Activated CD8-positive, alpha-beta memory T cell treated with anti-CD3 and anti-CD28 coated beads, Interleukin-2, amount 50 U/mL, for 24 hours (primary cell): ENCODE measurements around the gene MFAP4.

ENCODE experiments used
- DNase-seq: peaks from one replicate; pipeline ENCODE4 v3.0.0-alpha.2; 2020; ENCODE audit errors: extremely low read depth

Gene MFAP4

DNA sequence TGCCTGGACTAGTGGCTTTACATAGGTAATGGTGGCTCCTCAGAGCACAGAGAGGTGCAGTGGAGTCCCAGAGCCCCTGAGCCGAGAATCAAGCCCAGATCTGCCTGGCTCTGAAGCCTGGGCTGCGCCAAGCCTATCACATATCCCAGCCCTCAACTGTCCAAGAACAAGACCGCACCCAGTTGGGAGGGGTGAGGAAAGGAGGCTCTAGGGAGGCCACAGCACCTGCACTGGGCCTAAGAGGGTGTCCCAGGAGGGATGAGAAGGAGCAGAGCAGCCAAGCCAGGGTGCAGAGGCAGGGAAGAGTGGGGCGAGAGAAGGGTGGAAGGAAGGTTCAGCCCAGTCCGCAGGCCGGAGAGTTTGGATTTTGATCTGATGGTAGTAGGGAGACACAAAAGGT lies 23.1 kb upstream of the MFAP4 start:
- DNase-seq: no peak

DNA sequence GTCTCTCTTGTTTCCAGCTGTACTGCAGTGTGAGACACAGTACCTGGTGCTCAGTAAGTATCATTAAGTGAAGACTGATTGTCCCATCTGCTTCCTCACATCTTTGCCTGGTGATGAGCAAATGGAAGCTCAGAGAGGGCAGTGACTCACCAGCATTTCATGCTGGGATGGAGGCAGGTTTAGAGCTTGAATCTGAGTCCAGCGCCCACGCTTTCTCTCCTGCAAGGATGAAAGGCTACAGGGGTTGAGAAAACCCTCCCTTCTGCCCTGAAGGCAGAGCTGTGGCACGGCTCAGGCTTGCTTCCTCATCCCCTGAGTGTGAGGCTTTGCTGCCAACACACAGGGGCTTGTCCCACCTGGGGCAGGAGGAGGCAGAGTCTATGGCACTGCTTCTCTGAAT lies 22.5 kb upstream of the MFAP4 start:
- DNase-seq: no peak

GRCh38 chr17:19409066-19409465 lies 22.1 kb upstream of the MFAP4 start:
- DNase-seq: no peak

- no peak for DNase-seq
These were observed 21.3 kb upstream of the MFAP4 start for GRCh38 chr17:19408346-19408710.

- DNase-seq: no peak
These were observed 20.8 kb upstream of the MFAP4 start for GRCh38 chr17:19407601-19408345.

GRCh38 chr17:19405114-19405513 lies 18.1 kb upstream of the MFAP4 start:
- no peak for DNase-seq

DNA sequence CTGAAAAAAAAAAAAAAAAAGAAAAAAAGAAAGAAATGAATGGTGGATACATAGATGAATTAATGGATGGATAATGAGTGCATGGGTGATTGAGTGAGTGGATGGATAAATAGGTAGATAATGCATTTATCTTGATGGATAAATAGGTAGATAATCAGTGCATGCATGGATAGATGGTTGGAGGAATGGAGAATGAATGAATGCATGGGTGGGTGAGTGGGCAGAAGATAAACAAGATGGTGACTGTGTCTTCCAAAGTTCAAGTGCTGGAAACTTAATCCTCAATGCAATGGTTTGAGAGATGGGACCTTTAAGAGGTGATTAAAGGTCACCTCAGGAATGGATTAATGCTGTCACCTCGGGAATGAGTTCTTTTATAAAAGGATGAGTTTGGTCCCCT lies 17.3 kb upstream of the MFAP4 start:
- DNase-seq: no peak

- DNase-seq: no peak
These were observed 16.0 kb upstream of the MFAP4 start for GRCh38 chr17:19403021-19403420.

DNA sequence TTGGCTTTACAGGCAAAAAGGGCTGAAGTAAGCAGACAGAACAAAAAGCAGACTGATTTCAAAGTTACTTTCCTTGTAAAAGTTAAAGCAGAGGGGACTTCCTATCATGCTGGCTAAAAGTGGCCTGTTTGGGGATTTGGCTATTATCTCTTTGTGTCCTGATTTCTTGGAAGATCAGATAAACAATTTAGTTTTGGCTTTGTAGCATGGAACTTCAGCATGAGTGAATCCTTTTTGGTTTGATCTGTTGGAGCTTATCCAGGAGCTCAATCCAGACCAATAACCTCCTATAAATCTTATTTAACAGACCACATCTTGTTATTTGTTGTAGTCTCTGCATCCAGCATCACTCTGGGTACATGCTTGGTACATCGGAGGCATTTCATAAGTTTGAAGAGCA lies 15.2 kb upstream of the MFAP4 start:
- DNase-seq: no peak

GRCh38 chr17:19401321-19402010 lies 14.5 kb upstream of the MFAP4 start:
- DNase-seq: no peak

- no peak for DNase-seq
These were observed 12.9 kb upstream of the MFAP4 start for GRCh38 chr17:19399750-19400450.

GRCh38 chr17:19398301-19399181 lies 11.6 kb upstream of the MFAP4 start:
- no peak for DNase-seq

GRCh38 chr17:19397556-19398041 lies 10.6 kb upstream of the MFAP4 start:
- DNase-seq: no peak

- DNase-seq: no peak
These were observed 5.3 kb upstream of the MFAP4 start for GRCh38 chr17:19392303-19392702.

DNA sequence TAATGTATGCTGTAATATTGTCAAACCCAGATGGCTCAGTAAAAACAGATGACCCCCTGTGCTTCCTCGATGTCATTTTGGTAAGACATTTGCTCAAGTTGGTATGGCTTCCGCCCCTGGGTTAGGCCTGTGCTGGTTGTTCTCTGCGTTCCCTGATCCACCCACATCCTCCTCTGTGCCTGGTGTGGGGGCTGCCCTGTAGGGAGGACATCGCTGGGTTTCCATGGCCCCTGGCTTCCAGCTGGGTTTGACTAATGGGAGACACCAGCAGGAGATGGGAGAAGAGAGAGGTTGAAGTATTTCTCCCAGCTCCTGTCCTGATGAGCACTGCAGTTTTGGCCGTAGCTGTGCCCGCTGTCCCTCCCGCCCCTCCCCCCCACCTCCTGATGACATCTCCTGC lies 4.4 kb upstream of the MFAP4 start:
- DNase-seq: no peak

GRCh38 chr17:19390951-19391350 lies 4.0 kb upstream of the MFAP4 start:
- no peak for DNase-seq

DNA sequence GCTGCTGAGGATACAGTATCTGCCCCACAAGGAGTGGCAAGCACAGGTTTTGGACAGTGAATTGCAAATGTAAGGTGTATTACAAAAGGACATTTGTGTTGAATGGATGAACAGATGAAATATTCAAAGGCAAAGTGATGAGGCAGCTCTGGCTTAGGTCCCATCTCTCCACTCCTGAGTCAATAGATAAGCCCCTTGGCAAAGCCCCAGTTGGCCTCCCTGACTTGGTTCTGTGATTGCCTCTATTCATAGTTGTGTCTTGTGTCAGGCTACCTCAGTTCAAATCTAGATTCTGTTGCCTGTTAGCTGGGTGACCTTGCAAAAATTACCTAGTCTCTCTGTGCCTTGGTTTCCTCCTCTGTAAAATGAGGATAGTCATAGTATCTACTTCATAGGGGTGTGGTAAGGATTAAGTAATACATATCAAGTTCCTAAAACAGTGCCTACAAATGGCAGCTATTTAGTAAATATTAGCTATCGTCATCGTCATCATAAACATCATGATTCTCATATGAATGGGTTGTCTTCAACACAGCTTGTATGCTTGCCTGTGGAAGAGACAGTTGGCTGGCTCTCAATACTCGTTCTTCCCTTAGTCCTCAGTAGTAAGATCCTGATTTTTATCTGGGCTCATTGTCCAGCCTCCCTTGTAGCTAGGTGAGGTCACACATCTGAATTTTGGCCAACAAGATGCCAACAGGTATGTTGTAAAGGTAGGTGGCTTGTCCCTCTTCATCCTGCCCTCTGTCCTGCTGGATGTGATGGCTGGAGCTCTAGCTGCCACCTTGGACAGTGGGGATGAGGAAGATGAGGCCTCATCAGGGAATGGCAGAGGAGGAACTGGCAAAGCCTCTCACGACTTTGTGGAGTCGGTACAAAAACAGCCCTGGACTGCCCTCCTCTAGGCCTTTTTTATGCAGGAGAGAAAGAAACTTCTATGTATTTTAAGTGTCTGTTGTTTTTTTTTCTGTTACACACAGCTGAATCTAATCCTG lies 2.1 kb upstream of the MFAP4 start:
- DNase-seq: no peak

DNA sequence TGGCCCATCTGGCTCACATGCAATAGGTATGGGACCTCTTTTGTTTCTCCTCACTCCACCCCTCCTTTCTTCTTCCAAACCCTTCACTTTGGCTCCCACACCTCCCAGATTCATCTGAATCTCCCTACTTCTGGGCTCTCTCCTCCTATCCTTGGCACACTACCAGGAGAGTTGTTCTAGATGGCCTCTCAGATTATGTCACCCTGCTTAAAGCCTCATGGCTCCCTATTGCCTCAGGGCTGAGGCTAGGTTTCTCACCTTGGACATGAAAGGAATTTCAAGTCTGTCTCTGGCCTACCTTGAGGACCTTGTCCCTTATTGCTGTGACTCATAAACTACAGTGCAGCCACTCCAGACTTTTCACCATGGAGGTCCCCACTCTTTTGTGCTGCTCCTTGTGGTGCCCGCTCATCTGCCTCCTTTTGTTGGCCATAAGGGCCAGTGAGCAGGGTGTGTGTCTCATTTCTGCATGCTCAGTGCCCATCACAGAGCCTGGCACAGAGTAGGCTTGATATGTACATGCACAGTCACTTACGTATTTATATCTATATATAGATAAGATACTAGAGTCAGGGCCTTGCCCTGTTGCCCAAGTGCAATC lies 1.0 kb upstream of the MFAP4 start:
- DNase-seq: no peak

DNA sequence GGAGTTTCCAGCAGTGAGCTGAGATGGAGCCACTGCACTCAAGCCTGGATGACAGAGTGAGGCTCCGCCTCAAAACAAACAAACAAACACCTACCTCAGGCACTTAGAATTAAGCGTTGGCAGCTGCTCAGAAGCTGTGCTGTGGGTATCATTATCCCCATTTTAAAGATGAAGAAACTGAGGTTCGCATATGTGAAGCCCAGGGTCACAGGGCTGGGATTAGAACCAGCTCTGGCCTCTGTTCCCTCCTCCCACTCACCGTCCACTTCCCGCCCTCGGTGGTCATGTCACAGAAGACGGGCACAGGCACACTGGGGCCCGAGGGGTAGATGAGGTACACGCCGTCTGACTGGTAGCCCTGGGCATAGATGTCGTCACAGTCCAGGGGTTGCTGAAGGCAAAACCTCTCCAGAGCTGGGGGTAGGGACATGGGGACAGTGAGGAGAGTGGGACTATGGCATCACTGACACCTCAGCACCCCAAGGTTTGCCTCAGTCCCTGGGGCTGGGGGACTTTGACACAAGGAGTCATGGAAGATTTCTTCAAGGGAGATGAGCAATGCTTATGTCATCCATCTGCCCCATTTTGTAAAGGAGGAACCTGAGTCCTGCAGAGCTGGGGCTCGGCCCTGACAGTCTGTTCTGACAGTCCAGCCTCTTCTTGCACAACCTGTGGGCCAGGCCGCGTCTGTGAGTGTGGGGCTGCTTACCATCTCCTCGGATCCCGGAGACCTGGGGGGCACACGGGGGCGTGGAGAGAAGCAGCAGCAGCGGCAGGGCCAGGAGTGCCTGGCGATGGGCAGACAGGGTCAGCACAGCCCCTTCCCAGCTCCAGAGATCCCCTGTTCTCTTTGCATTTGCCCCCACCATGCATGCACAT lies 700 bp downstream of the MFAP4 start:
- no peak for DNase-seq
